GM13976 (cell line): Measurements from ENCODE around the gene RAMP1.

Source experiments
- DNase-seq: peaks from one replicate; pipeline ENCODE4 v3.0.0; 2012; ENCODE audit warnings: low spot score
- in situ Hi-C: fragments of 300-500 bp; cut with MboI; formaldehyde crosslinking; loops from one replicate; pipeline ENCODE4 v1.12.0; 2022; ENCODE audit warnings: low sequenced_read_pairs, mixed read lengths, inconsistent platforms; ENCODE audit not compliant: unreplicated experiment
- TF ChIP-seq, protein P1 (sequence below): IDR thresholded peaks from 2 replicates; pipeline ENCODE4 v1.5.1; 2012; ENCODE audit warnings: borderline replicate concordance, mild to moderate bottlenecking; ENCODE audit not compliant: insufficient read depth; ENCODE audit errors: extremely low read depth, missing control alignments, control extremely low read depth

The RAMP1 gene

DNA sequence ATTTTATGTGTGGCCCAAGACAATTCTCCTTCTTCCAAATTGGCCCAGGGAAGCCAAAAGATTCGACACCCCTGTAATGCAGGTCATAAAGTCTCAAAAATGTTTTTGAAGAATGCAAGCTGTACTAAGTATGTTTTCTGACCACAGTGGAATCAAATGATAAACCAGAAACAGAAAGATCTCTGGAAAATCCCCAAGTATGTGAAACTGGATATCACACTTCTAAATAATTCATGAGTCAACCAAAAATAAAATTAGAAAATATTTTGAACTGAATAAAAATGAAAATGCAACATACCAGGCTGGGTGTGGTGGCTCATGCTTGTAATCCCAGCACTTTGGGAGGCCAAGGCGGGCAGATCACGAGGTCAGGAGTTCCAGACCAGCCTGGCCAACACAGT lies 73.3 kb downstream of the RAMP1 start:
- DNase-seq, result peak; percentile 29
- TF ChIP-seq, protein P1, sequence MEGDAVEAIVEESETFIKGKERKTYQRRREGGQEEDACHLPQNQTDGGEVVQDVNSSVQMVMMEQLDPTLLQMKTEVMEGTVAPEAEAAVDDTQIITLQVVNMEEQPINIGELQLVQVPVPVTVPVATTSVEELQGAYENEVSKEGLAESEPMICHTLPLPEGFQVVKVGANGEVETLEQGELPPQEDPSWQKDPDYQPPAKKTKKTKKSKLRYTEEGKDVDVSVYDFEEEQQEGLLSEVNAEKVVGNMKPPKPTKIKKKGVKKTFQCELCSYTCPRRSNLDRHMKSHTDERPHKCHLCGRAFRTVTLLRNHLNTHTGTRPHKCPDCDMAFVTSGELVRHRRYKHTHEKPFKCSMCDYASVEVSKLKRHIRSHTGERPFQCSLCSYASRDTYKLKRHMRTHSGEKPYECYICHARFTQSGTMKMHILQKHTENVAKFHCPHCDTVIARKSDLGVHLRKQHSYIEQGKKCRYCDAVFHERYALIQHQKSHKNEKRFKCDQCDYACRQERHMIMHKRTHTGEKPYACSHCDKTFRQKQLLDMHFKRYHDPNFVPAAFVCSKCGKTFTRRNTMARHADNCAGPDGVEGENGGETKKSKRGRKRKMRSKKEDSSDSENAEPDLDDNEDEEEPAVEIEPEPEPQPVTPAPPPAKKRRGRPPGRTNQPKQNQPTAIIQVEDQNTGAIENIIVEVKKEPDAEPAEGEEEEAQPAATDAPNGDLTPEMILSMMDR, result no peak
- in situ Hi-C loops, result no loop called here

DNA sequence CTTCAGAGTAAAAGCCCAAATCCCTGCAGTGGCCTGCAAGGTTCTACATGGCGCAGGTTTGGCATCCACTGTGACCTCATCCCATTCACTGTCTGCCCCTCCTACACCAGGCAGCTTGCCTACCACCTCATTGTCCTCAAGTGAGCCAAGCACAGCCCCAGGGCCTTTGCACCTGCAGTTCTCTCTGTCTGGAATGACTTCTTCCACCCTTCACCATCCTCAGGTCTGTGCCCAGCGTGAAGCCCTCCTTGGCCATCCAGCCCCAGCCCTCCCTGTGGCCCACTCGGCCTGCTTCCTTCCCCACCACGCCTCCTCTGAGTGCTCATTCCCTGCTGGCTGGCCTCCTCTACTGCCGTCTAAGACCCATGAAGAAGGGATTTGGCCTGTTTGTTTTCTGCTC lies 74.8 kb downstream of the RAMP1 start:
- in situ Hi-C loops, result no loop called here
- DNase-seq, result no peak
- TF ChIP-seq, protein P1, result no peak

DNA sequence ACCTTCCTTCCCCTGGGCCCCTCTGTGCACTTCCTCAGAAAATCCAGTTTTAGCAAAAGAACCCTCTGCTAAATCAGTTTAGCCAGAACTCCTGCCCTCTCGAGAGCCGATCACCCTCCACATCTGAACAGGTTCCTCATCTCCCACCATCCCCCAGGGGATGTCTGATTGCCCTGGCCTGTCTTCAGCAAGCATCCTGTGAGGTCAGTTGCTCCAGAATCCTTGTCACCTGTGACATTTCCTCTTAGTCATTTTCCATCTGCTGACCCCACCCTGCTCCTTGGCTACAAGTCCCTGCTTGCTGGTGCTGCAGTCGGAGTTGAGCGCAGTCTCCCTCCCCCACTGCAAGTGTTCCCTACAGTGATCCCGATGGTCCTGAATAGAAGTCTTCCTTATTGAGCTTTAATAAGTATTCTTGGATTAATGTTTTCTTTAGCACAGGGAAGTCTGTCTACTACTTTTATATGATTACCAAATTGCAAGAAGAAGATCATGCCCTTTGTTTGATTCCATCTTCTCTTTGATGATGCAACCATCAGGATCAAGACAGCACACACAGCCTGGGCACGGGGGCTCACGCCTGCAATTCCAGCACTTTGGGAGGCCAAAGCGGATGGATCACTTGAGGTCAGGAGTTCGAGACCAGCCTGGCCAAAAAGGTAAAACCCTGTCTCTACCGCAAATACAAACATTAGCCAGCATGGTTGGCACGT lies 76.5 kb downstream of the RAMP1 start:
- in situ Hi-C loops, result no loop called here
- TF ChIP-seq, protein P1, result no peak
- DNase-seq, result no peak

DNA sequence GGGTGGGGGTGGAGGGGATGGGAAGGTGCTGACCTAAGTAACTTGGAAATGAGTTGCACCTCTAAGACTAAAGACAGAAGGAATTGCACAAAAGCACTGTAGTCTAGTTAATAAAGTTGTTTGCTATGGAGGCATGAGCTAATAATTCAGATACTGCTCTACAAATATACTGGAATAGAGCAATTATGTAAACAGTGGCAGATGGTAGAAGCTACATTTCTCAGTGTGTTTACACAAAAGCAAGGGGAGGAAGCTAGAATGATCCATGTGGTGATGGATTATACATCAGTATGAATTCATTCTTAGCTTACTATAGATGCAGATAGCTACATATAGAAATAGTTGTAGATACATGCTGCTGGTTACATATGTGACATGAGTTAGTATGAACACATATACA lies 79.8 kb downstream of the RAMP1 start:
- in situ Hi-C loops, result no loop called here

DNA sequence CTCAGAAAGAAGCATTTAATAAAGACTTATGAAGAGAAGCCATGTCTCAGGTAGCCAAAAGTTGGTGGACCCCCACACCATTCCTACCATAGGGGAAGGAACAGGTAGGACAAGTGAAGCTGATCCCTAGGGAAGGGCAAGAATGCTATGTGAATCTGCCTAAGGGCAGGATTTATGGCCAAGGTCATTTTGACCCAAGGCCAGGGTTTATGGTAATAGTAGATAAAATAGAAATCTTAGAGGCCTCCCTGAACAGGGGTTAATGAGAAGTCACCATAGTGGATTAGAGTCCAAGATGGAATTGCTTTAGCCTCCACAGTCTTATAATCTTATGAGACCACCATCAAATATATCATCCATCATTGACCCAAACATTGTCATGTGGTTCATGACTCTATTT lies 81.4 kb downstream of the RAMP1 start:
- in situ Hi-C loops, result no loop called here
- no peak for DNase-seq
- TF ChIP-seq, protein P1, result no peak

More for the DNA sequence above, 79.8 kb downstream of the RAMP1 start:
- DNase-seq, result no peak
- TF ChIP-seq, protein P1, result no peak

DNA sequence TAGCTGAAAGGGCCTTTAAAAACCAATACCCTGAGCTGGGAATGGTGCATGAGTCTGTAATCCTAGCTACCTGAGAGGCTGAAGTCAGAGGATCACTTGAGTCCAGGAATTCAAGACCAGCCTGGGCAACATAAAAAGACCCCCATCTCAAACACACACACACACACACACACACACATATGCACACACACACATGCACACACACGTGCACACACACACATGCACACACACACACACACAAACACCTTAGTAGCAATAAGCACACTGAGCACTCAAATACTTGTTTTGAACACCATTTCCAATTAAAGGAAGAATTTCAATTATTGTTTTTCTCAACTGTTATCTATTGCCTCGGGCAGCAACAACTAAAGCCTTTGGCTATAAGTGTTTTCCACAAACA lies 81.8 kb downstream of the RAMP1 start:
- in situ Hi-C loops, result no loop called here
- TF ChIP-seq, protein P1, result no peak
- no peak for DNase-seq
